Measurements from ENCODE around the gene GSG1L. TPM values are rescaled to one million over a fixed set of nuclear protein-coding genes. Genes with fewer than 3 reads are reported as not detected.
A peak's percentile ranks its signal among the peaks of the same experiment; 100 is the strongest.

The GSG1L gene
- total RNA-seq, 1 experiment from 2014 or later, result not detected

DNA sequence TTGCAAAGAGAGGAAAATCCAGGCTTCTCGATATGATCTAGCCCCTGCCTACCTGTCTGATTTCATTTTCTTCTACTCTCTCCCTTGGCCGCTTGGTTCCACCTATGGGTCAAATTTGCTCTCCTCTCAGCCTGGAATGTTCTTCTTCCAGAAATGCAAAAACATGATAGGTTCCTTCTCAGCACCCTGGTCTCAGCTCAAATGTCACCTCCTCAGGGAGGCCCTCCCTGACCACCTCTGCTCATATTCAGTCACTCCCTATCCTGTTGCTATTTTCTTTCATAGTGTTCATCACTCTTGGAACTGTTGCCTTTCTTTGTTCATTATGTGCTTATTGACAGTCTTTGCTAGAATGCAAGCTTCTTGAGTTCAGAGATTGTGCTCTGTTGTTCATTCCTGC, 305.0 kb downstream of the GSG1L start:
- H3K9me3 ChIP-seq (ENCODE audit: insufficient read depth, low read depth), result no peaks in the 10 kb centered on the region
- BruUV-seq (replicated peaks), result no TSS peak
- H3K4me2 ChIP-seq, result no peak overlapping the region
- intact Hi-C loops (cut with micrococcal nuclease; ENCODE audit: unreplicated experiment), result no loop called here
- no peaks in the 10 kb centered on the region for H3K36me3 ChIP-seq (ENCODE audit: low read depth)
- no peaks in the 10 kb centered on the region for H3K79me2 ChIP-seq (ENCODE audit: low read depth)
- TF ChIP-seq, protein P1, sequence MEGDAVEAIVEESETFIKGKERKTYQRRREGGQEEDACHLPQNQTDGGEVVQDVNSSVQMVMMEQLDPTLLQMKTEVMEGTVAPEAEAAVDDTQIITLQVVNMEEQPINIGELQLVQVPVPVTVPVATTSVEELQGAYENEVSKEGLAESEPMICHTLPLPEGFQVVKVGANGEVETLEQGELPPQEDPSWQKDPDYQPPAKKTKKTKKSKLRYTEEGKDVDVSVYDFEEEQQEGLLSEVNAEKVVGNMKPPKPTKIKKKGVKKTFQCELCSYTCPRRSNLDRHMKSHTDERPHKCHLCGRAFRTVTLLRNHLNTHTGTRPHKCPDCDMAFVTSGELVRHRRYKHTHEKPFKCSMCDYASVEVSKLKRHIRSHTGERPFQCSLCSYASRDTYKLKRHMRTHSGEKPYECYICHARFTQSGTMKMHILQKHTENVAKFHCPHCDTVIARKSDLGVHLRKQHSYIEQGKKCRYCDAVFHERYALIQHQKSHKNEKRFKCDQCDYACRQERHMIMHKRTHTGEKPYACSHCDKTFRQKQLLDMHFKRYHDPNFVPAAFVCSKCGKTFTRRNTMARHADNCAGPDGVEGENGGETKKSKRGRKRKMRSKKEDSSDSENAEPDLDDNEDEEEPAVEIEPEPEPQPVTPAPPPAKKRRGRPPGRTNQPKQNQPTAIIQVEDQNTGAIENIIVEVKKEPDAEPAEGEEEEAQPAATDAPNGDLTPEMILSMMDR (conservative IDR thresholded peaks at IDR 0.05), result no peak
- no peak for TF ChIP-seq EZH2 (IDR thresholded peaks at IDR 0.05; ENCODE audit: low read depth)
- H3K4me1 ChIP-seq (replicated peaks; ENCODE audit: insufficient read depth), result 0 out of 2 replicates have a peak, but pooled peaks cover 11% of the 10 kb centered on the region
- CTCF ChIA-PET, result interaction anchor here (0.6 kb wide), 1 partner anchor 30 kb away, joined by 3 read pairs; no protein-coding TSS in a partner anchor
- H3K9me2 ChIP-seq (ENCODE audit: insufficient read depth), result no peaks in the 10 kb centered on the region
- H3K27me3 ChIP-seq (ENCODE audit: insufficient read depth, low read depth), result no peaks in the 10 kb centered on the region
- no peak overlapping the region for H3K4me3 ChIP-seq
- POLR2A ChIA-PET (ENCODE audit: unreplicated experiment), result no interaction called here
- no peak overlapping the region for H3K27ac ChIP-seq
- H2AFZ ChIP-seq, result no peak overlapping the region
- no peaks in the 10 kb centered on the region for H3F3A ChIP-seq (ENCODE audit: insufficient read depth, low read depth)
- DNase-seq, result no peak
- H4K20me1 ChIP-seq (ENCODE audit: insufficient read depth), result no peaks in the 10 kb centered on the region

DNA sequence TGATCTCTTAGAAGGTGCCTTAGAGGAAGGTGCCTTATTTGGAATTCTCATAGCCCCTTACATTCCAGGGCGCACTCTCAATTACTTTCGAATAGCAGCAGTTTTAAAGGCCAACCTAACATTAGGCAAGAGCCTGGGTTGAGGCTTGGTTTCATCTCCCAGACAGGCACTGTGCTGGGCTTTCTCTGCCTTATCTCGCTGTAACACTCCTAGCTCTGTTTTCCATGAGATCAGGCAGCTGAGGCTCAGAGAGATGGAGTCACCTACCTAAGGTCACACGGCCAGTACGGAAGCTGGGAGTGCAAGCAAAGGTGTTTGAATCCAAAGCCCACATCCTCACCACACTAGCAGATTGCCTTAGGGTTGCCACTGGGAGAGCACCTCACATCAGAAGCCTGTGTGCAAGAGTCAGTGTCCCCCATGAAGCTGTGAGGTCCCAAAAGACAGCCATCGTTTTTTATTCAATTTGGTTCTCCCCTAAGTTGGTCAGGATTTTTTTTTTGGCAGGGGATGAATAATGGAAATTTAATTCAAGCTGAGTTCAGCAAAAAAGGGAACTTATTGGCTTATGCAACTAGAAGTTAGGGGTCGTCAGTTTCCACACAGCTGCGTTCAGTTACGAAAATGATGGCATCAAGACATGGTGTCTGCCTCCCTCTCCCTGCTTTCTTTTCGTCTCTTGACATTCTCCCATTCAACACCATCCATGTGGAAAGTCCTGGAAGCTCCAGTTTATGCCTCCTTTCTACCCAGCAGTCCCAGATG, 307.1 kb downstream of the GSG1L start:
- POLR2A ChIA-PET (ENCODE audit: unreplicated experiment), result no interaction called here
- Histone ChIP-seq H3K79me2 (ENCODE audit: low read depth) (no peaks in the 10 kb centered on the region), H3K36me3 (ENCODE audit: low read depth) (no peaks in the 10 kb centered on the region), H2AFZ (no peak overlapping the region), H3K4me2 (no peak overlapping the region), H3F3A (ENCODE audit: insufficient read depth, low read depth) (no peaks in the 10 kb centered on the region), H3K9me3 (ENCODE audit: insufficient read depth, low read depth) (no peaks in the 10 kb centered on the region), H4K20me1 (ENCODE audit: insufficient read depth) (peaks cover 3% of the 10 kb centered on the region; the same call in 1 of the 2 replicates), H3K4me3 (no peak overlapping the region), H3K27me3 (ENCODE audit: insufficient read depth, low read depth) (no peaks in the 10 kb centered on the region), H3K9me2 (ENCODE audit: insufficient read depth) (no peaks in the 10 kb centered on the region), H3K27ac (no peak overlapping the region), H3K4me1 (replicated peaks; ENCODE audit: insufficient read depth) (no peaks in the 10 kb centered on the region)
- intact Hi-C loops (cut with micrococcal nuclease; ENCODE audit: unreplicated experiment), result no loop called here
- CTCF ChIA-PET, result interaction anchor here (0.7 kb wide), 1 partner anchor 234 kb away, joined by 3 read pairs; no protein-coding TSS in a partner anchor
- no peak for TF ChIP-seq EZH2 (IDR thresholded peaks at IDR 0.05; ENCODE audit: low read depth)
- TF ChIP-seq, protein P1 (conservative IDR thresholded peaks at IDR 0.05), result no peak
- BruUV-seq (replicated peaks), result TSS peak; percentile 6
- no peak for DNase-seq

DNA sequence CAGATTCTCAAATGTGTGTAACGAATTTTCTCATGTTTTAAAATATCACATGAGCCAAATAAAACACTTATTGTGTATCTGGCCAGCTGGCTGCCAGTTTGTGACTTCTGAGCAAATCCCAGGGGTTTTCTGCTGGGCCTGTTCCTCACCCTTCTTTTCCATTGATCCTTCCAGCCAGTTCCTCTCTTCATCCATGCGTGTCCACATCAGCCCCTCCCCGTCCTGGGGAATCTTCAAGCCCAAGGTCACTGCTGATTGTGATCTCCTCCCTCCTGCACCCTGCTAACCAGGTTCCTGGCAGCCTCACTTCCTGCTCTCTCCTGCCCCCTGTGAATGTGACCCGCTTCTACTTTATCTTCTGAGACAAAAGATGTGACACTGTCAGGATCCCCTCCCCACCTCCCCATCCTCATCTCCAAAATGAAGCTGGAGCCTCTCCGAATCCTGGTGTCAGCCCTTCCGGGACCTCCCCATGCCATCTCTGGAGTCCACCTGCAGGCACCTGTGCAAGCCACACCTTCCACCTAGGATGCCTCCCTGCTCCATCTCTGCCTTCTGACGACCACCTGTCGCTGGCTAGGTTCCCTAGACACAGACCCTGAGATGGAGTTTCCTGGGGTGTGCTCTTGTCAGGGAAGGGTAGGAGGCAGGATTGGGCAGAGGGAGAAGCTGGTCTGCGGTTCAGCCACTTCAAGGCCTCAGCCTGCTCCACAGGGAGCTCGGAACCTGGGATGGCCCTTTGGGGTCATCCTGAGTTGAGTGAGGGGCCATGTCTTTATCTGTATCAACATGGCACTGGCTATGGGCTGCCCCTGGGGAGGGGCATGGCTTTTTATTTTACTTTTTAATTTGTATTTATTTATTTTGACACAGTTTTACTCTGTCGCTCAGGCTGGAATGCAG, 308.5 kb downstream of the GSG1L start:
- intact Hi-C loops (cut with micrococcal nuclease; ENCODE audit: unreplicated experiment), result no loop called here
- H3K4me3 ChIP-seq, result no peak overlapping the region
- POLR2A ChIA-PET (ENCODE audit: unreplicated experiment), result no interaction called here
- peak in 1 of 2 experiments; percentile 25 for DNase-seq
- CTCF ChIA-PET, result no interaction called here
- no peaks in the 10 kb centered on the region for H3K27me3 ChIP-seq (ENCODE audit: insufficient read depth, low read depth)
- BruUV-seq (replicated peaks), result no TSS peak
- H3K4me1 ChIP-seq (replicated peaks; ENCODE audit: insufficient read depth), result no peaks in the 10 kb centered on the region
- no peaks in the 10 kb centered on the region for H3K9me3 ChIP-seq (ENCODE audit: insufficient read depth, low read depth)
- no peak for TF ChIP-seq EZH2 (IDR thresholded peaks at IDR 0.05; ENCODE audit: low read depth)
- TF ChIP-seq, protein P1 (conservative IDR thresholded peaks at IDR 0.05), result no peak
- no peak overlapping the region for H2AFZ ChIP-seq
- H3K79me2 ChIP-seq (ENCODE audit: low read depth), result no peaks in the 10 kb centered on the region
- H3F3A ChIP-seq (ENCODE audit: insufficient read depth, low read depth), result no peaks in the 10 kb centered on the region
- H3K27ac ChIP-seq, result no peak overlapping the region
- H3K9me2 ChIP-seq (ENCODE audit: insufficient read depth), result no peaks in the 10 kb centered on the region
- no peak overlapping the region for H3K4me2 ChIP-seq
- H4K20me1 ChIP-seq (ENCODE audit: insufficient read depth), result peaks cover 3% of the 10 kb centered on the region; the same call in 1 of the 2 replicates
- H3K36me3 ChIP-seq (ENCODE audit: low read depth), result no peaks in the 10 kb centered on the region

Measured in PC-9 (cell line).